ENCODE data around the gene POLR2I. TPM values are rescaled to one million over a fixed set of nuclear protein-coding genes. Genes with fewer than 3 reads are reported as not detected.

Gene POLR2I
- total and polyA plus RNA-seq, 9 of the 15 experiments (the other 6 are each of a cell fraction or from before 2014, with no cell fraction given), result 28.0 to 283 (median 123) TPM

GRCh38 chr19:36144624-36145023, 29.9 kb upstream of the POLR2I start:
- Histone ChIP-seq H4K20me1 (replicated peaks; ENCODE audit: control insufficient read depth, insufficient read depth, low read length) (peaks cover 11% of the 10 kb centered on the region), H2AFZ (ENCODE audit: low read depth, low read length) (no peak overlapping the region), H3K9ac (ENCODE audit: insufficient read depth in 1 of 2, low read depth in 2 of 2, low read length in 2 of 2) (no peak overlapping the region), H3K4me3 (no peak overlapping the region), H3K79me2 (ENCODE audit: control insufficient read depth, insufficient read depth, low read length) (peaks cover 26% of the 10 kb centered on the region), H3K27me3 (ENCODE audit: control insufficient read depth in 2 of 2, insufficient read depth in 2 of 2, low read length in 2 of 2) (no peaks in the 10 kb centered on the region), H3K4me2 (ENCODE audit: insufficient read depth, low read length) (no peak overlapping the region), H3K4me1 (replicated peaks in 1 of 2; ENCODE audit: control insufficient read depth in 2 of 2, insufficient read depth in 2 of 2, low read length in 2 of 2) (peaks cover 7 to 18% of the 10 kb centered on the region in 2 experiments; a peak in 4 of 5 replicates), H3K36me3 (ENCODE audit: control insufficient read depth, insufficient read depth, low read length) (peaks cover 68% of the 10 kb centered on the region), H3K9me1 (ENCODE audit: control insufficient read depth, insufficient read depth, low read length) (peaks cover 8% of the 10 kb centered on the region), H3K27ac (ENCODE audit: extremely low read depth, low read depth, low read length) (no peak overlapping the region), H3K9me3 (replicated peaks; ENCODE audit: control insufficient read depth, insufficient read depth, low read depth, low read length) (no peaks in the 10 kb centered on the region)
- BruUV-seq (replicated peaks), result no TSS peak
- CTCF ChIA-PET (ENCODE audit: low intra/inter-chr PET ratio), result no interaction called here
- intact Hi-C loops (cut with micrococcal nuclease), result no loop called here
- over 99% methylated on average over 6 of the region's 6 CpGs for WGBS (ENCODE audit: insufficient coverage, low coverage, missing lambda C conversion rate)
- no peak for ATAC-seq
- no peak for DNase-seq (ENCODE audit: extremely low read depth in 1 of 4, low spot score in 3 of 4)
- in situ Hi-C loops (cut with MboI), result no loop called here
- POLR2A ChIA-PET, result interaction anchor here (0.7 to 1.2 kb wide), 2 partner anchors 9 to 30 kb away, joined by 3 to 4 read pairs; partner anchors contain the start of gene POLR2I
- FAIRE-seq, result no peak
- TF ChIP-seq BCOR (IDR thresholded peaks at IDR 0.05), result peak; percentile 61; the same call in 1 of the 2 replicates
- TF ChIP-seq ARHGAP35 (IDR thresholded peaks at IDR 0.05; ENCODE audit: partially characterized antibody), result no peak
- TF ChIP-seq RBM25 (IDR thresholded peaks at IDR 0.05; ENCODE audit: low read depth, low read length, severe bottlenecking), result peak; percentile 83
- no peak for TF ChIP-seq NR0B1 (IDR thresholded peaks at IDR 0.05; ENCODE audit: partially characterized antibody)

- Histone ChIP-seq H4K20me1 (replicated peaks; ENCODE audit: control insufficient read depth, insufficient read depth, low read length) (peaks cover 11% of the 10 kb centered on the region), H3K4me1 (replicated peaks in 1 of 2; ENCODE audit: control insufficient read depth in 2 of 2, insufficient read depth in 2 of 2, low read length in 2 of 2) (peaks cover 7 to 25% of the 10 kb centered on the region in 2 experiments; a peak in 4 of 5 replicates), H3K4me2 (ENCODE audit: insufficient read depth, low read length) (no peak overlapping the region), H3K36me3 (ENCODE audit: control insufficient read depth, insufficient read depth, low read length) (peaks cover 53% of the 10 kb centered on the region), H3K27ac (ENCODE audit: extremely low read depth, low read depth, low read length) (no peak overlapping the region), H3K9me3 (replicated peaks; ENCODE audit: control insufficient read depth, insufficient read depth, low read depth, low read length) (no peaks in the 10 kb centered on the region), H3K9ac (ENCODE audit: insufficient read depth in 1 of 2, low read depth in 2 of 2, low read length in 2 of 2) (no peak overlapping the region), H3K4me3 (no peak overlapping the region), H3K9me1 (ENCODE audit: control insufficient read depth, insufficient read depth, low read length) (peaks cover 8% of the 10 kb centered on the region), H3K79me2 (ENCODE audit: control insufficient read depth, insufficient read depth, low read length) (peaks cover 26% of the 10 kb centered on the region), H3K27me3 (ENCODE audit: control insufficient read depth in 2 of 2, insufficient read depth in 2 of 2, low read length in 2 of 2) (no peaks in the 10 kb centered on the region), H2AFZ (ENCODE audit: low read depth, low read length) (no peak overlapping the region)
- 95% methylated on average over 9 of the region's 9 CpGs for WGBS (ENCODE audit: insufficient coverage, low coverage, missing lambda C conversion rate)
- intact Hi-C loops (cut with micrococcal nuclease), result no loop called here
- POLR2A ChIA-PET, result no interaction called here
- in situ Hi-C loops (cut with MboI), result no loop called here
- FAIRE-seq (no peak), DNase-seq (ENCODE audit: extremely low read depth in 1 of 4, low spot score in 3 of 4) (no peak), ATAC-seq (no peak)
- TF ChIP-seq ZNF699 (CRISPR knock-in tag; IDR thresholded peaks at IDR 0.05; ENCODE audit: insufficient replicate concordance) (no peak), MYNN (IDR thresholded peaks at IDR 0.05) (no peak), MYNN (CRISPR knock-in tag; IDR thresholded peaks at IDR 0.05) (no peak), DNMT1 (IDR thresholded peaks at IDR 0.05) (no peak), HMG20A (CRISPR knock-in tag; conservative IDR thresholded peaks at IDR 0.05) (no peak), PML (IDR thresholded peaks at IDR 0.05; ENCODE audit: low read length) (no peak), ZNF764 (CRISPR knock-in tag; IDR thresholded peaks at IDR 0.05; ENCODE audit: low read depth) (no peak), EP300 (IDR thresholded peaks at IDR 0.05; ENCODE audit: low read length) (no peak)
- CTCF ChIA-PET (ENCODE audit: low intra/inter-chr PET ratio), result no interaction called here
- BruUV-seq (replicated peaks), result no TSS peak
These were observed 27.8 kb upstream of the POLR2I start for GRCh38 chr19:36142496-36142895.

Data from K562 (cell line).